BJ (cell line): ENCODE data around the gene NDUFA7. TPM values are rescaled to one million over a fixed set of nuclear protein-coding genes. Genes with fewer than 3 reads are reported as not detected.
"Not testable (repeated sequence)": the region's sequence is repeated elsewhere in the genome, so short reads cannot be mapped to it uniquely, and the experiment has no call there.

ENCODE experiments used
- CTCF ChIA-PET: fragments of 350-600 bp; formaldehyde crosslinking; extraction: SDS; loops from one replicate; lab custom pipeline; 2021; ENCODE audit warnings: antibody characterized with exemption, inconsistent platforms; lab: Yijun Ruan, JAX
- POLR2A ChIA-PET: fragments of 300-600 bp; sonication (Branson Sonifier 250); formaldehyde crosslinking; extraction: SDS; loops from one replicate; lab custom pipeline; 2021; ENCODE audit warnings: antibody characterized with exemption; lab: Charles Lee
- DNase-seq: peaks from one replicate; pipeline ENCODE4 v3.0.0-alpha.2; 2011; ENCODE audit warnings: low read depth
- H3K27me3 ChIP-seq: 2 replicates; pipeline ENCODE4 v1.6.0; 2011; ENCODE audit warnings: low read length; ENCODE audit not compliant: control insufficient read depth, insufficient read depth
- H3K36me3 ChIP-seq: 2 replicates; pipeline ENCODE4 v1.5.1; 2011; ENCODE audit warnings: low read length; ENCODE audit not compliant: control insufficient read depth, insufficient read depth
- H3K4me3 ChIP-seq: 2 replicates; pipeline ENCODE4 v1.5.1; 2011; ENCODE audit warnings: low read depth, mild to moderate bottlenecking, control low read depth, low read length
- CTCF ChIP-seq: IDR thresholded peaks from 2 replicates; pipeline ENCODE4 v1.5.1; 2011; ENCODE audit warnings: low read depth, mild to moderate bottlenecking, control low read depth, inconsistent platforms, low read length, moderate library complexity; ENCODE audit not compliant: insufficient read depth
- polyA plus RNA-seq: library from polyadenylated mRNA; depleted of rRNA; stranded (reverse); fragments of >200 nt; gene quantifications from 2 replicates; pipeline ENCODE4 v1.2.3, GENCODE V29; 2011

Gene NDUFA7
- polyA plus RNA-seq, 1 experiment: 48.3 TPM

- no peak overlapping the region for H3K4me3 ChIP-seq
- DNase-seq: no peak
- POLR2A ChIA-PET: no interaction called here
- CTCF ChIA-PET: interaction anchor here (1.1 kb wide), 1 partner anchor 36 kb away, joined by 4 read pairs; no protein-coding TSS in a partner anchor
- TF ChIP-seq CTCF: no peak
- H3K27me3 ChIP-seq: no peaks in the 10 kb centered on the region
- no peaks in the 10 kb centered on the region for H3K36me3 ChIP-seq
These were observed 37.8 kb upstream of the NDUFA7 start for GRCh38 chr19:8358948-8359347.

GRCh38 chr19:8357007-8357521 lies 35.9 kb upstream of the NDUFA7 start:
- no peaks in the 10 kb centered on the region; the same call in 1 of the 2 replicates for H3K27me3 ChIP-seq
- no peaks in the 10 kb centered on the region for H3K36me3 ChIP-seq
- ChIA-PET CTCF (interaction anchor here (1.7 to 8.2 kb wide), 3 partner anchors 36 to 222 kb away, joined by 6 to 75 read pairs (median 67); partner anchors contain the start of genes MYO1F and RAB11B), POLR2A (no interaction called here)
- no peak for TF ChIP-seq CTCF
- H3K4me3 ChIP-seq: no peak overlapping the region
- DNase-seq: no peak

GRCh38 chr19:8355631-8356402 lies 34.6 kb upstream of the NDUFA7 start:
- CTCF ChIA-PET: interaction anchor here (0.6 to 8.2 kb wide), 14 partner anchors 11 to 290 kb away, joined by 3 to 75 read pairs (median 22); partner anchors contain the start of genes KANK3, MARCHF2, MYO1F and RAB11B
- no peaks in the 10 kb centered on the region for H3K36me3 ChIP-seq
- no peak for TF ChIP-seq CTCF
- H3K27me3 ChIP-seq: no peaks in the 10 kb centered on the region; the same call in 1 of the 2 replicates
- no peak overlapping the region for H3K4me3 ChIP-seq
- DNase-seq: peak; percentile 95
- POLR2A ChIA-PET: interaction anchor here (0.9 kb wide), 1 partner anchor 34 kb away, joined by 4 read pairs; the partner anchor contains the start of gene RAB11B

- POLR2A ChIA-PET, H3K27me3 ChIP-seq, H3K4me3 ChIP-seq, H3K36me3 ChIP-seq, DNase-seq: not testable (repeated sequence)
- CTCF ChIA-PET: interaction anchor here (1.0 to 8.2 kb wide), 23 partner anchors 9 to 263 kb away, joined by 3 to 75 read pairs (median 8); partner anchors contain the start of genes ANGPTL4, KANK3, MARCHF2 and MYO1F
These were observed 31.7 kb upstream of the NDUFA7 start for GRCh38 chr19:8352845-8353244.

GRCh38 chr19:8352134-8352827 lies 31.1 kb upstream of the NDUFA7 start:
- no peaks in the 10 kb centered on the region for H3K36me3 ChIP-seq
- H3K27me3 ChIP-seq: peaks cover 1% of the 10 kb centered on the region
- peak overlapping the region; percentile 2; the same call in 1 of the 2 replicates for H3K4me3 ChIP-seq
- TF ChIP-seq CTCF: no peak
- no peak for DNase-seq
- CTCF ChIA-PET: interaction anchor here (0.6 to 8.2 kb wide), 14 partner anchors 8 to 227 kb away, joined by 3 to 75 read pairs (median 22); partner anchors contain the start of genes ANGPTL4, KANK3, MARCHF2 and MYO1F
- POLR2A ChIA-PET: no interaction called here

GRCh38 chr19:8349629-8350372 lies 28.6 kb upstream of the NDUFA7 start:
- H3K36me3 ChIP-seq, POLR2A ChIA-PET, DNase-seq, H3K27me3 ChIP-seq, H3K4me3 ChIP-seq: not testable (repeated sequence)
- CTCF ChIA-PET: interaction anchor here (0.6 to 0.8 kb wide), 2 partner anchors 10 to 145 kb away, joined by 3 read pairs; no protein-coding TSS in a partner anchor
